ENCODE results near the gene LRRC47. TPM values are rescaled to one million over a fixed set of nuclear protein-coding genes. Genes with fewer than 3 reads are reported as not detected.

The LRRC47 gene
- total and polyA plus RNA-seq, 4 donors = 26.8 to 38.8 (median 31.3) TPM

DNA sequence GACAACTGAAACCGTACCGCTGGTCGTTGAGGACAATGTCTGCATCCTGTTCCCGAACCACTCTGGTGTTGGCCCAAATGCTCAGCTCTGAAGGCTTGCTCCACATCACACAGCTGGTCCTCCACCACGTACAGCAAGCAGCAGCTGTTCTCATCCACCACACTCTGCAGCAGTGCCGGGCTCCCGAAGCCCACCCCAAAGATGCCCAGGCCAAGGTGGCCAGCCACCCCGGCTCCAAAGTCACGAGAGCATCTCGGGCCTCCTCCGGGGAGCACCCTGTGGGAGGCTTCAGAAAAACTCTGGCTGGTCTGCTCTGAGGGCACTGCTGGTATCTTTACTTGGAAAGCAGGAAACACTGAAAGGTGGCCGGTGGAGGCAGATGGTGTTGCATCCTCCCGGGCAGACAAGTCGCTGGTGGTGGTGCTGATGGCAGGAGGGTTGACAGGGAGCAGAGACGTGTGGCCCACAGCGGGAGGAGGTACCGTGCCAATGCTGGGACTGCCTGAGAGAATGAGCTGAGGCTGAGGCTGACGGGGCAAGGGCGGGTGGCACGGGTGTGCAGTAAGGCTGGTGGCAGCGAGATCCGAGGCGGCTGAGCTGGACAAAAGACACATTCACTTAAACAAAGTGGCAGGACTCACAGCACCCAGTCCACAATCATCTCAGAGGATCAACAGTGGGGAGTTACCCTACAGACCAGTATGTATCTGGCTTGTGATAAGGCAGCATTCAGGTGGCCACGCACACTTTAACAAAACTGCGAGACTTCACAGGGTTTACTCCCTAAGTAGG is 50.5 kb downstream of the LRRC47 start:
- 82 to 83% methylated on average over 25 of the region's 25 CpGs for WGBS, 2 donors
- peaks cover 0 to 3% of the 10 kb centered on the region in 2 donors for H3K36me3 ChIP-seq (ENCODE audit: control insufficient read depth in 1 of 2, insufficient read depth in 2 of 2, low read length in 1 of 2)
- H3K27ac ChIP-seq (ENCODE audit: low read depth in 1 of 2, low read length in 2 of 2) = no peak overlapping the region
- H3K4me1 ChIP-seq (ENCODE audit: control insufficient read depth in 1 of 2, insufficient read depth in 2 of 2, low read length in 2 of 2) = no peaks in the 10 kb centered on the region
- no peak overlapping the region for H3K4me3 ChIP-seq (ENCODE audit: low read length in 2 of 2)
- DNase-seq (no peak), ATAC-seq (ENCODE audit: low FRiP score) (no peak)
- H3K27me3 ChIP-seq (ENCODE audit: control insufficient read depth in 1 of 2, insufficient read depth in 2 of 2, low read length in 1 of 2) = no peaks in the 10 kb centered on the region
- H3K9me3 ChIP-seq (ENCODE audit: control insufficient read depth, low read length) = no peaks in the 10 kb centered on the region
- intact Hi-C loops (cut with DNase I) = no loop called here

DNA sequence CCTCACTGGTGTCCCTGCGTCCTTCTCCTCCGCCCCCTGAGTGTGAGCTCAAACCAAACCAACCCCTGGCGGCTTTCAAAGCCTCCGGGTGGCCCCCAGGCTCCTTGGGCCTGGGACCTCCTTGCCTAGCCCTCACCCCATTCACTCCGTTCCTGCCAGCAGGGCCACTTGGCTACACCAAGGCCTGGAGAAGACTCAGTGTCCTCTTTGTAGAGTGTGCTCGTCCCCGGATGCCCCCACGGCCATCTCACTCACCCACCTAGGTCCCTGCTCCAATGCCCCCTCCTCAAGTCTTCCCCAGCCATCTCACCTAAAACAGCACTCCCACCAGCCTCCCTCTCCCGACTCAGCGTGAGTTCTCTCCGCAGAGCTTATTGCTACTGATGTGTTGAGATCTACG is 51.2 kb downstream of the LRRC47 start:
- intact Hi-C loops (cut with DNase I) = no loop called here
- WGBS, 2 donors = 92 to 93% methylated on average over 12 of the region's 12 CpGs
- no peak for DNase-seq

DNA sequence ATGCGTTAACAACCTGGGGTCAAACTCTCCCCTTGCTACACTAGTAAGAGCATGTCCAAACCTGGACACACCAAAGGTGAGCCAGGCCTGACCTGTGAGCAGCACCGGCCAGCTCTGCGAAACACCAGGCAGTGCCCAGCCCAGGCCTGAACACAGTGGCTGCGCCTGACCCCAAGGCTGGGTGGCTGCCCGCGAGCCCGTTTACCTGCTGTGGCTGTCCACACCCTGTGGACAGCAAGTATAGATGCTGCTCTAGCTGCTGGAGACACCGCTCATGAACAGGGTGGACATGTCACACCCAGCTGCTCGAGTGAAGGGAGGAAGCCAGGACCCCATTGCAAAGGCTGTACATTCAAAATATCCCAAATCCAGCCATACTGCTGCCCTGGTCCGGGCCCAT is 51.7 kb downstream of the LRRC47 start:
- DNase-seq = no peak
- Histone ChIP-seq H3K9me3 (ENCODE audit: control insufficient read depth, low read length) (no peaks in the 10 kb centered on the region), H3K27ac (ENCODE audit: low read depth in 1 of 2, low read length in 2 of 2) (no peak overlapping the region), H3K36me3 (ENCODE audit: control insufficient read depth in 1 of 2, insufficient read depth in 2 of 2, low read length in 1 of 2) (peaks cover 0 to 4% of the 10 kb centered on the region in 2 donors), H3K4me1 (ENCODE audit: control insufficient read depth in 1 of 2, insufficient read depth in 2 of 2, low read length in 2 of 2) (no peaks in the 10 kb centered on the region), H3K4me3 (ENCODE audit: low read length in 2 of 2) (no peak overlapping the region), H3K27me3 (ENCODE audit: control insufficient read depth in 1 of 2, insufficient read depth in 2 of 2, low read length in 1 of 2) (no peaks in the 10 kb centered on the region)
- intact Hi-C loops (cut with DNase I) = no loop called here
- no peak for ATAC-seq (ENCODE audit: low FRiP score)
- 91 to 94% methylated on average over 10 of the region's 10 CpGs for WGBS, 2 donors

More for the DNA sequence above, 51.2 kb downstream of the LRRC47 start:
- Histone ChIP-seq H3K9me3 (ENCODE audit: control insufficient read depth, low read length) (no peaks in the 10 kb centered on the region), H3K4me1 (ENCODE audit: control insufficient read depth in 1 of 2, insufficient read depth in 2 of 2, low read length in 2 of 2) (no peaks in the 10 kb centered on the region), H3K27me3 (ENCODE audit: control insufficient read depth in 1 of 2, insufficient read depth in 2 of 2, low read length in 1 of 2) (no peaks in the 10 kb centered on the region), H3K36me3 (ENCODE audit: control insufficient read depth in 1 of 2, insufficient read depth in 2 of 2, low read length in 1 of 2) (peaks cover 0 to 4% of the 10 kb centered on the region in 2 donors), H3K27ac (ENCODE audit: low read depth in 1 of 2, low read length in 2 of 2) (no peak overlapping the region), H3K4me3 (ENCODE audit: low read length in 2 of 2) (no peak overlapping the region)
- ATAC-seq (ENCODE audit: low FRiP score) = no peak

DNA sequence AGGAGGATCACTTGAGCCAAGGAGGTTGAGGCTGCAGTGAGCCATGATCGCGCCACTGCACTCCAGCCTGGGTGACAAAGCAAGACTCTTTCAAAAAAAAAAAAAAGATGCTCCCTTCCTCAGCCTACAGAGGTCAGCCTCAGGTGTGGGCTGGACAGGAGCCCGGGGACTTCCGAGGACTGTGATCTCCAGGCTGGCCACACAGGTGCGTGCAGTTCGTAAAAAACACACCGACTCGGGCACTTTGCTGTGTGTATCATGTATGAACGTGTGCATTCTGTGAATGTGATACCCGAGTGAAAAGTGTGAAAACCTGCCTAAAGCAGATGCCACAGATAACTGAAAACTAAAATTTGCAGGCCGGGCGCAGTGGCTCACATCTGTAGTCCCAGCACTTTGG is 52.5 kb downstream of the LRRC47 start:
- peak in 1 of 2 donors; percentile 44 for DNase-seq
- ATAC-seq (ENCODE audit: low FRiP score) = no peak

DNA sequence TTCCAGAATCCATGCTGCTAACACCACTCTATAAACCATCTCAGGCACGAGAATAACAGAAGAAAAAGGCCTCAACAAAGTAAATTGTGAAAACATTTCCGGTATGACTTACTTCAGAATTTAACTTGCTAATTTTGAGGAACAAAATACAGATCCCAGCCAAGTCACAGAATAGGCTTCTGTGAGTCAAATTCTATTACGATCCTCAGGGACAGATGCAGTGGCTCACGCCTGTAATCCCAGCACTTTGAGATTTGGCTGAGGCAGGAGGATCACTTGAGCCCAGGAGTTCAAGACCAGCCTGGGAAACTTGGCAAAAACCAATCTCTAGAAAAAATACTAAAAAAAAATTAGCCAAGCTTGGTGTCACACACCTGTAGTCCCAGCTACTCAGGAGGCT is 52.9 kb downstream of the LRRC47 start:
- intact Hi-C loops (cut with DNase I) = no loop called here

More for the DNA sequence above, 52.5 kb downstream of the LRRC47 start:
- 94 to 96% methylated on average over 12 of the region's 12 CpGs for WGBS, 2 donors
- no peaks in the 10 kb centered on the region for H3K4me1 ChIP-seq (ENCODE audit: control insufficient read depth in 1 of 2, insufficient read depth in 2 of 2, low read length in 2 of 2)
- H3K27ac ChIP-seq (ENCODE audit: low read depth in 1 of 2, low read length in 2 of 2) = no peak overlapping the region
- no peaks in the 10 kb centered on the region for H3K9me3 ChIP-seq (ENCODE audit: control insufficient read depth, low read length)
- H3K36me3 ChIP-seq (ENCODE audit: control insufficient read depth in 1 of 2, insufficient read depth in 2 of 2, low read length in 1 of 2) = peaks cover 0 to 5% of the 10 kb centered on the region in 2 donors
- H3K4me3 ChIP-seq (ENCODE audit: low read length in 2 of 2) = no peak overlapping the region
- intact Hi-C loops (cut with DNase I) = no loop called here
- no peaks in the 10 kb centered on the region for H3K27me3 ChIP-seq (ENCODE audit: control insufficient read depth in 1 of 2, insufficient read depth in 2 of 2, low read length in 1 of 2)

DNA sequence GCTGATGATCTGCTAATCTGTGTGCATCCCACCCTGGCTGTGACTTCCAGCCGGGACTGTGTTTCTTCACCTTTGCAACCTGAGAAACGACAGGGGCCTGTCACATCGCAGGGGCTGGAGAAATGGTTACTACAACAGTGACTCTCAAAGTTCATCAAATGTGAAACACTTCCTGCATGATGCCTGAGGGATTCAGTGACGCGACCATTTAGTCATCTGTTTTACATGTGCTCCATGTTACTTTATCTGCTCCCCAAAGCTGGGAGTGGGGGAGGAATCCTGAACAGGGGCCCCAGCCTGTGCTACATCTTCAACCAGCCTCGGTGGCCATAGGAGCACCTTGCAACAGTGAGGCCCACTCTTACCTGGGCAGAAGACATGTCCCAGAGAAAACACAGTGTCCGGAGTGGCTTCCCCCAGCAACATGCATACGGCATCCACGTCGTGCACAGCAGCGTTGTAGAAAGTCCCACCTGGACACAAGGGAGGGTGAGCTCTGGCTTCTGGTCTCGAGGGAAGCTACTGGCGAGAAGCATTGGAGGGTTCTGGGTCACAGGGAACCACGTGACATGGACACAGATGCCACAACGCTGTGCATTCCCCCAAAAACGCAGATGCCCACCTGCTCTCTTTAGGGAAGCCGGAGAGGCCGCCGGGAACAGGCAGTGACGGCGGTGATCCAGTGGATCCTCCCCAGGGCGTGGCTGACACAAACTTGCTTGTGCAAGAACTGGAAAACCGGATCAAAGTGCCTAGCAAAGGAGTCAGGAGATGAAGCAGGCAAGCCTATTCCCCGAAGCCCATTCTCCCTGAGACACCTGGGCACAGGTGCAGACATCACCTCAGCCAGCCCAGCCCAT is 53.6 kb downstream of the LRRC47 start:
- ATAC-seq (ENCODE audit: low FRiP score) = no peak
- H3K9me3 ChIP-seq (ENCODE audit: control insufficient read depth, low read length) = no peaks in the 10 kb centered on the region
- 86 to 87% methylated on average over 24 of the region's 24 CpGs for WGBS, 2 donors
- H3K36me3 ChIP-seq (ENCODE audit: control insufficient read depth in 1 of 2, insufficient read depth in 2 of 2, low read length in 1 of 2) = peaks cover 0 to 6% of the 10 kb centered on the region in 2 donors
- H3K27ac ChIP-seq (ENCODE audit: low read depth in 1 of 2, low read length in 2 of 2) = no peak overlapping the region
- H3K27me3 ChIP-seq (ENCODE audit: control insufficient read depth in 1 of 2, insufficient read depth in 2 of 2, low read length in 1 of 2) = no peaks in the 10 kb centered on the region
- intact Hi-C loops (cut with DNase I) = no loop called here
- H3K4me3 ChIP-seq (ENCODE audit: low read length in 2 of 2) = no peak overlapping the region
- DNase-seq = peak in 1 of 2 donors; percentile 49
- no peaks in the 10 kb centered on the region for H3K4me1 ChIP-seq (ENCODE audit: control insufficient read depth in 1 of 2, insufficient read depth in 2 of 2, low read length in 2 of 2)

More for the DNA sequence above, 52.9 kb downstream of the LRRC47 start:
- ATAC-seq (ENCODE audit: low FRiP score) (no peak), DNase-seq (no peak)
- Histone ChIP-seq H3K36me3 (ENCODE audit: control insufficient read depth in 1 of 2, insufficient read depth in 2 of 2, low read length in 1 of 2) (peaks cover 0 to 6% of the 10 kb centered on the region in 2 donors), H3K27ac (ENCODE audit: low read depth in 1 of 2, low read length in 2 of 2) (no peak overlapping the region), H3K4me3 (ENCODE audit: low read length in 2 of 2) (no peak overlapping the region), H3K4me1 (ENCODE audit: control insufficient read depth in 1 of 2, insufficient read depth in 2 of 2, low read length in 2 of 2) (no peaks in the 10 kb centered on the region), H3K9me3 (ENCODE audit: control insufficient read depth, low read length) (no peaks in the 10 kb centered on the region), H3K27me3 (ENCODE audit: control insufficient read depth in 1 of 2, insufficient read depth in 2 of 2, low read length in 1 of 2) (no peaks in the 10 kb centered on the region)
- WGBS, 2 donors = 29 to 35% methylated on average over 4 of the region's 4 CpGs

DNA sequence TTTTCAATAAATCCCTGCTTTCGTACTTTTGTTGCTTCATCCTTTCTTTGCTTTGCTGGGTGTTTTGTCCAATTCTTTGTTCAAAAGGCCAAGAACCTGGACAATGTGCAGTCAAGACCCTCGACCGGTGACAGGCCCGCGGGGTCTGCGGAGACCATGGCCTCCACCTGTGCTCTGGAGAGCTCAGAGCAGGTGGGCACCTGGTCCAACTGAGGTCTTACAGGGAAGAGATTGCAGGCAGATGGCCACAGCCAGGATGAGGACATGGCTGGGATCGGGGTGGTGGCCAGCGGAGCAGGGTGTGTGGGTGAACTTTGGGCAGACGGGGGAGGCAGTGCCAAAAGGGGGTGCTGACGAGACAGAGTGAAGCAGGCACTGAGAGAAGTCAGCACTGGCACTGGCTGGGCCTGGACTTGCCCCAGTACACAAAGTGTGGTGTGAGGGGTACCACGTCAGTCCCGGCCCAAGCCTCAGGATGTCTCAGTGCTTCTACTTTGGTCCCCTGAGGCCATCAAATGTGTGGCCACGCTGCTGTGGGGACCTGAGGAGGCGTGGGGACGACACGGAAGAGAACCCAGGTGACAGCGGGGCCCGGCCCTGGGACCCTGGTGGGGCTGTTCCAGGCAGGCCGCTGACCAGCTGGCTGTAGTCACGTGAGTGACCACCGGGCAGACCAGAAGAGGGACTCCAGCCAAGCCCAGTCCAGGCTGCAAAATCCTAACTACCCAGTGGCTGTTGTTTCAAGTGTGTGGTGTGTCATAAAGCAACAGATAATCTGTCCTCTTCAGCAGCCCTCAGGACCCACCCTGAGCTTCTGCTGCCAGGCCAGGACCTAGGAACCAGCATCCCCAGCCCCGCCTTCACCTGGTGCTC is 54.5 kb downstream of the LRRC47 start:
- intact Hi-C loops (cut with DNase I) = no loop called here
- 88 to 90% methylated on average over 22 of the region's 22 CpGs for WGBS, 2 donors
- Histone ChIP-seq H3K4me3 (ENCODE audit: low read length in 2 of 2) (no peak overlapping the region), H3K9me3 (ENCODE audit: control insufficient read depth, low read length) (no peaks in the 10 kb centered on the region), H3K36me3 (ENCODE audit: control insufficient read depth in 1 of 2, insufficient read depth in 2 of 2, low read length in 1 of 2) (peaks cover 0 to 6% of the 10 kb centered on the region in 2 donors), H3K4me1 (ENCODE audit: control insufficient read depth in 1 of 2, insufficient read depth in 2 of 2, low read length in 2 of 2) (no peaks in the 10 kb centered on the region), H3K27me3 (ENCODE audit: control insufficient read depth in 1 of 2, insufficient read depth in 2 of 2, low read length in 1 of 2) (no peaks in the 10 kb centered on the region), H3K27ac (ENCODE audit: low read depth in 1 of 2, low read length in 2 of 2) (no peak overlapping the region)
- no peak for ATAC-seq (ENCODE audit: low FRiP score)
- peak in 1 of 2 donors; percentile 42 for DNase-seq

DNA sequence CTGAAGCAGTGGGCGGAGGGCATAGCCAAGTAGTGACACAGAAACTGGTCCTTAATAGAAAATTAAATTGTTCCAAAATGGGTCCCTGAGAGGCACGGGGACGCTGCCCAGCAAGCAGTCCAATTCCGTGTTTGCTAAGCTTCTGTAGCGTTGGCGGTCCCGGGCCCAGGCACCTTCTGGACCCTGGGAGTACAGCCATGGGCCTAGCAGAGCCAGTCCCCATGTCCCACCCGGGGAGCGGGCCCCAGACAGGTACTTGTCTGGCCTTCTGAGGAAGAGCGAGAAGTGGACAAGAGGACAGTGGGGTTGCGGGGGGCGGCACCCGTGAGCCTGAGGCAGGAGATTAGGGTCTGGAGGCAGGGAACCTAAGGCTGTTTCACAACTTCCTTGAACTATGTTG is 55.5 kb downstream of the LRRC47 start:
- ATAC-seq (ENCODE audit: low FRiP score) = no peak
- no peaks in the 10 kb centered on the region for H3K9me3 ChIP-seq (ENCODE audit: control insufficient read depth, low read length)
- H3K27me3 ChIP-seq (ENCODE audit: control insufficient read depth in 1 of 2, insufficient read depth in 2 of 2, low read length in 1 of 2) = no peaks in the 10 kb centered on the region
- intact Hi-C loops (cut with DNase I) = no loop called here
- H3K36me3 ChIP-seq (ENCODE audit: control insufficient read depth in 1 of 2, insufficient read depth in 2 of 2, low read length in 1 of 2) = peaks cover 0 to 6% of the 10 kb centered on the region in 2 donors
- WGBS, 2 donors = 96 to 97% methylated on average over 13 of the region's 13 CpGs
- DNase-seq = no peak
- no peaks in the 10 kb centered on the region for H3K4me1 ChIP-seq (ENCODE audit: control insufficient read depth in 1 of 2, insufficient read depth in 2 of 2, low read length in 2 of 2)
- H3K27ac ChIP-seq (ENCODE audit: low read depth in 1 of 2, low read length in 2 of 2) = no peak overlapping the region
- H3K4me3 ChIP-seq (ENCODE audit: low read length in 2 of 2) = no peak overlapping the region
